Measurements from ENCODE around the gene ITPK1.

Gene ITPK1

GRCh38 chr14:92998946-92999345 lies 116.8 kb downstream of the ITPK1 start:
- DNase-seq (ENCODE audit: extremely low spot score), result no peak
- no peak for TF ChIP-seq CTCF (IDR thresholded peaks at IDR 0.05; ENCODE audit: control extremely low read depth, extremely low read depth, low read depth, missing control alignments)
- POLR2A ChIA-PET, result no interaction called here
- CTCF ChIA-PET, result no interaction called here

- POLR2A ChIA-PET, result no interaction called here
- CTCF ChIA-PET, result interaction anchor here (1.2 to 1.4 kb wide), 3 partner anchors 10 to 19 kb away, joined by 3 to 4 read pairs (median 3); no protein-coding TSS in a partner anchor
- DNase-seq (ENCODE audit: extremely low spot score), result no peak
- no peak for TF ChIP-seq CTCF (IDR thresholded peaks at IDR 0.05; ENCODE audit: control extremely low read depth, extremely low read depth, low read depth, missing control alignments)
Measured at GRCh38 chr14:92997343-92998061, 118.2 kb downstream of the ITPK1 start.

- TF ChIP-seq CTCF (IDR thresholded peaks at IDR 0.05; ENCODE audit: control extremely low read depth, extremely low read depth, low read depth, missing control alignments), result no peak
- no peak for DNase-seq (ENCODE audit: extremely low spot score)
- CTCF ChIA-PET, result no interaction called here
- POLR2A ChIA-PET, result no interaction called here
Measured at GRCh38 chr14:92995620-92996019, 120.1 kb downstream of the ITPK1 start.

GRCh38 chr14:92994942-92995341 lies 120.8 kb downstream of the ITPK1 start:
- no peak for DNase-seq (ENCODE audit: extremely low spot score)
- TF ChIP-seq CTCF (IDR thresholded peaks at IDR 0.05; ENCODE audit: control extremely low read depth, extremely low read depth, low read depth, missing control alignments), result no peak
- POLR2A ChIA-PET, result no interaction called here
- CTCF ChIA-PET, result no interaction called here

GRCh38 chr14:92994131-92994676 lies 121.5 kb downstream of the ITPK1 start:
- no peak for DNase-seq (ENCODE audit: extremely low spot score)
- ChIA-PET POLR2A (no interaction called here), CTCF (no interaction called here)

GRCh38 chr14:92993302-92993701 lies 122.4 kb downstream of the ITPK1 start:
- no peak for DNase-seq (ENCODE audit: extremely low spot score)
- POLR2A ChIA-PET, result no interaction called here
- CTCF ChIA-PET, result no interaction called here
- no peak for TF ChIP-seq CTCF (IDR thresholded peaks at IDR 0.05; ENCODE audit: control extremely low read depth, extremely low read depth, low read depth, missing control alignments)

More at GRCh38 chr14:92994131-92994676, 121.5 kb downstream of the ITPK1 start:
- TF ChIP-seq CTCF (IDR thresholded peaks at IDR 0.05; ENCODE audit: control extremely low read depth, extremely low read depth, low read depth, missing control alignments), result no peak
